Measurements from ENCODE around the gene HS6ST1.

HS6ST1 gene

GRCh38 chr2:128298846-128299507 is 19.7 kb downstream of the HS6ST1 start:
- no peak for DNase-seq (ENCODE audit: low read depth)

GRCh38 chr2:128298286-128298685 is 20.4 kb downstream of the HS6ST1 start:
- no peak for DNase-seq (ENCODE audit: low read depth)

DNA sequence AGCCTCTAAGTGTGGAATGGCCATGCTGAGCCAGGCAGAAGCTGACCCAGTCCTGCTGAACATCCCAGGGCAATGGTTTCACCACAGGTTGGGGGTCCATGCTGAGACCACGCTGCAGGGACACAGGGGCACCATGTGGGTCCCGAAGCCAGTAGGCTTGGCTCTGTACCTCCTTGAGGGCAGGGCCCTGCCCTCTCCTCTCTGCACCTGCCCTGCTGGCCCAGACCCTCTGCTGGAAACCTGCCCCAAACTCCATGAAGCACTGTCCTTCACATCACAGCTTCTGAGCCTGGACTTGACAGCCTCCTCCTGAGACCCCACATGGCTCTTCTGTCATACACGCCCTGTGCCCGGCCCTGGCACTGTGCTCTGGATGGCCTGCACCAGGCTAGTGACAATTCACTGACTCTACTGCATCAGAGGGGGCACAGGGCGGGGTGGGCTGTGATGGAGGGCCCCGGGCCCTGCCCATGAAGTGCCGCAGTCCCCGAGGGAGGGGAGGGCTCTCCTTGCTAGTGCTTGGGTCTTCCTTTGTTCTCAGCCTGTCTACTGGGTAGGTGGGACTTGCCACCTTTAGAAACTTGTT is 24.7 kb downstream of the HS6ST1 start:
- DNase-seq (ENCODE audit: low read depth): no peak

DNA sequence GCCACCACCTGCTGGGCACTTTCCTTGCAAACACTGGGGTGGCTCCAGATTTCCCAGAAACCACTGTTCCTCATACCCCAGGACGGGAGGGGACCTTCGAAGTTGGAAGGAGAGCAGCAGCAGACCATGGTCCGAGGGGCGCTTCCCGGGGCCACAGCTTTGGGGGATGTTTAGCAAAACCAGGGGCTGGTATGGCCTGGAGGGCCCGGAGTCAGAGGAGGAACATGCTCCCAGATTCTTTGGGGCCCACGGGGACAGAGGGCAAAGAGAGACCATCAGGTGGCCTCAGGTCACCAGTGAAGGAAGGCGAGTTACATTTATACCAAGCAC is 25.3 kb downstream of the HS6ST1 start:
- DNase-seq (ENCODE audit: low read depth): no peak

DNA sequence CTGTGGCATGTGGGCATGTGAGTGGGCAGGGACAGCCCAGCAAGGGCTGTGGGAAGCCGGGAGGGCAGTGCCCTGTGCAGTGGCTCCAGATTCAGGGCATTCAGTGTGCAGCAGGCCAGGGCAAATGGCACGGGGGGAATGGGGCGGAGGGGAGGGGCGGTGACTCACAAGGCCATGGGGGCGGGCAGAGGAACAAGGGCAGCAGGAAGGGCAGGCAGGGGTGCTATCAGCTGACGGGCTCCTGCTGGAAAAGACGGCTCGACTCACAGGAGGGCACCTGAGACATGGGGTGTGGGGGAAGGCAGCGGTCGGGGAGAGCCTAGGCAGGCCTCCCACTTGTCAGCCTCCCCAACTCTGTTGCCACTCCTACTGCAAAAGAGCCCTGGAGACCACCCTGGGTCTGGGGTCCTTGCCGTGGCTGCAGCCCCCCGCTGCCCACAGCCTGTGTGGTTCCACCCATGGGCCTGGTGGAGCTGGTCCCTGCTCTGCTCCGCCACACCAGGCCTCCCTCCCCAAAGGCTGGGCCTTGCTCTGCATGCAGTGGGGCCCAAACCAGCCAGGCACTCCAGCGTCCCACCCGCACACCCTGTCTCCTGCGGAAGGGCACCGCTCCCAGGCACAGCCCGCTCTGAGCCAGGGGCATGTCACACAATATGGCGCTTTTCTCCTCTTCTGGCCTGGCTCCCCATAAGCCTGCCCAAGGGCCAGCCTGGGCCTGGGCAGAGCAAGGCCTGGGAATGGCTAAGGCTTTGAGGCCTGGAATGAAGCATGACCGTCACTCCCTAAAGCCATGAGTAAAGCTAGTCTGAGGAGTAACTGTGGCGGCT is 25.9 kb downstream of the HS6ST1 start:
- no peak for DNase-seq (ENCODE audit: low read depth)

GRCh38 chr2:128291844-128292598 is 26.6 kb downstream of the HS6ST1 start:
- no peak for DNase-seq (ENCODE audit: low read depth)

DNA sequence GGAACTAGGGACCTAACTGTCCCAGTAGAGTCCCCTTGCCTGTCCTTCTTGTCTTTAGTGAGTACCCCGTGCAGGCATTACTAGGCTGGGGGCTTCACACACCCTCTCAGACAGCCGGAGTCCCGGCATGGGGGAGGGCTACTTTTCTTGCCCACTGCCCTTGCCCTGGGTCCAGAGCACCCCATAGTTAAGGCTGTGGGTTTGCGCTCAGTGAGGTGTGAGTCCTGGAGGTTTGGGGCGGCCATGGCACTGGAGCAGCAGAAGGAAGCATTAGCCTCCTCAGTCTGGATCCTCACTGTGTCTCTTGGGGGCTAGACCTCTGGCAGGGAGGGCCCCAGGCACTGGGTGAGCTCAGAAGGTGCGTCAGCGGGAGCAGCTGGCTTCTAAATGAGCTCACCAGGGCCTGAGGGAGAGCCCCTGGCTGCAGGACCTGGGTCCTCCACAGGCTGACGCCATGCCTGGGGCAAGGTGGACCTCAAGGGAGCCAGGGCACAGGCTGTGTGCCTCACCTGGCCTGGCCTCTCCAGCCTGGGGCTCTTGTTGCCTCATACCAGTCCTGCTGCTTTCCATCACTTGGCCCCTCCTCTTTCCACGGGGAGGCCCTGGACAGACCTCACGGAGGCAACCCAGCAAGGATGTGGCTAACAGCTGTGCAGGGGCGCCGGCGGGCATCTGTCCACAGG is 27.4 kb downstream of the HS6ST1 start:
- DNase-seq (ENCODE audit: low read depth): no peak

- DNase-seq (ENCODE audit: low read depth): no peak
Observed at GRCh38 chr2:128290356-128290755, 28.3 kb downstream of the HS6ST1 start.

- no peak for DNase-seq (ENCODE audit: low read depth)
Observed at GRCh38 chr2:128289439-128289838, 29.2 kb downstream of the HS6ST1 start.

- no peak for DNase-seq (ENCODE audit: low read depth)
Observed at GRCh38 chr2:128288781-128289180, 29.9 kb downstream of the HS6ST1 start.

DNA sequence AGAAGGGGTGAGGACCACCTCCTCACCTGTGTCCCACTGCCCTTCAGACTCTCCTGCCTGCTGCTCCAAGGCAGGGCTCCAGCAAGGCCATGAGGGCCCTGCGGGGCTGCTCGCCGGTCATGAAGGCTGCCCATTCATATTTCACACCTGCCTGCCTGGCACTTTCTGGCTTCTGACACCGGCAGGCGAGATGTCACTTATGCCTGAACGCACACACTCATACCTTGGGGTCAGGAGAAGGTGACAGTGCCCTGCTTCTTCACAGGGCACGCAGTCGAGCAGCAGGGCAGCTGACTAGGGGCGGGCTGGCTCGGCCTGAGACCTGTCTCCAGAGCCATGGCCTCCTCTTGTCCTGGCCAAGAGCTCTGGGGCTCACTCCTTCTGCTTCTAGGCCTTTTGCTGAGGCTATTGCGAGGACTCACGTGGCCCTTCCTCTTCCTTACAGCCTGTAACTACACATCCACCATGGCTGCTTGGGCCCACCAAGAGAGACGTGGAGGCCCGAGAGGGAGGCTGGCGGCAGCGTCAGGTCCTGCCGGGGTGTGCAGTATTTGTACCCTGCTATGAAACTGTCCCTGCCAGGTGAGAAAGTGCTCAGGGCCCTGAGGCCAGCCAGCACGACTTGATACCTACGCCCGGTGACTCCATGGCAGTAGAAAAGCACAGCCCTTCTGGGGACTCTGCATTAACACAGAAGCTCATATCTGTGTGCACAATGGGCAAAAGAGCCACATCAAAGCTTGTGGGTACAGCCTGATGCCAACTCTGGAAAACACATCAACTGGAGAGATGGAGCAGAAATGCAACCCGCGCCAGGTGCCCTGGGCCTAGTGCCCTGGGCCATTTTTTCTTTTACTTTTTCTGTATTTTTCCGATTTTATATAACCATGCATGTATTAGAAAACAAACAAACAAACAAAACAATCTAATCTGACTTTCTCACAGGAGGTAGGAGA is 30.6 kb downstream of the HS6ST1 start:
- no peak for DNase-seq (ENCODE audit: low read depth)

GRCh38 chr2:128286905-128287779 is 31.5 kb downstream of the HS6ST1 start:
- DNase-seq (ENCODE audit: low read depth): no peak

DNA sequence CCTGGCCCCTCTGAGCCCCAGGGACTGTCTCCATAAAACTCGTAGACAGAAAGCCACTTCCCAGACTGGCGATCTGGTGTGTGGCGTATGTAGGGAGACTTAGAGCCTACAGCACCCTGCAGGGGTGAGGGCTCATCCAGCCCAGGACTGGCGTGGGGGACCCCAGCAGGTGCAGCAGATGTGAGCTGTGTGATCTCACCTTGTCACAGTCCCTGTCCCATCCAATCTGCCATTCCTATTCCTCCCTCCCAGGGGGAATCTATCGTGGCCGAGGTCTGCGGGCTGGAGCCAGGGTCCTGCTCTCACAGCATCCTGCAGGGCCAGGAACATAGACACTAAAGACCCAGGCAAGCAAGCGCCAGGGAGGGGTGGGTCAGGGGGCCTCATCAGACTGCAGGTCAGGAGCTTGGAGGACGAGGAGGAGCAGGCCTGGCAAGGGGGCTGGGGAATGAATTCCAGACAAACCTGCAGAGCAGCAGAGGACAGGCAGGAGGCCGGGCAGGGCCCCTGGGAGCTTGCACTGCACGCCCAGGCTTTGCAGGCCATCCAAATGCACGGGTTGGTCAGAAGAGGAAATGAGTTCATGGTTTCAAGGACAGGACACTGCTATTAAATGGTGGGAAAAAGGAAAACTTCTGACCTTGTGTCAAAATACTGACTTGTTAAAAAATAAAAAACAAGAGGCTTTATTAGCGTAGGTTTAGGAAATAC is 32.5 kb downstream of the HS6ST1 start:
- no peak for DNase-seq (ENCODE audit: low read depth)

GRCh38 chr2:128285329-128285931 is 33.2 kb downstream of the HS6ST1 start:
- DNase-seq (ENCODE audit: low read depth): no peak

DNA sequence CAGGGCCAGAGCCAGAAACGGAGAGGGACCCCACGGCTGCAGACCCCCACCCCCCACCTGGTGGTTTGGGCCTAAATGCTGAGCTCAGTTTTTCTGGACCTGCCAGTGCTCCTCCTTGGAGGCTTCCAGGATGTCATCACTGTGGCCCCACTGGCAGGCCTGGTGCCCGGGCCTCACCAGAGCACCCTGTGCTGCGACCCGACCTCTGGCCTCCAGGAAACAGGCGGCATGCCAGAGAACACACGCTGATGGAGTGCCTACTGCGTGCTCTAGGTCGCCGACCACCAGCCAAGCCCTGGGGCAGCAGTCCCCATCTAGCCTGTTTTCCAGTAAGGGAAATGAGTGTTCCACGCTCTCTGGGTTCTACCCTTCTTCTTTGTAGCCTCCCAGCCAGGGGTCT is 33.8 kb downstream of the HS6ST1 start:
- no peak for DNase-seq (ENCODE audit: low read depth)

DNA sequence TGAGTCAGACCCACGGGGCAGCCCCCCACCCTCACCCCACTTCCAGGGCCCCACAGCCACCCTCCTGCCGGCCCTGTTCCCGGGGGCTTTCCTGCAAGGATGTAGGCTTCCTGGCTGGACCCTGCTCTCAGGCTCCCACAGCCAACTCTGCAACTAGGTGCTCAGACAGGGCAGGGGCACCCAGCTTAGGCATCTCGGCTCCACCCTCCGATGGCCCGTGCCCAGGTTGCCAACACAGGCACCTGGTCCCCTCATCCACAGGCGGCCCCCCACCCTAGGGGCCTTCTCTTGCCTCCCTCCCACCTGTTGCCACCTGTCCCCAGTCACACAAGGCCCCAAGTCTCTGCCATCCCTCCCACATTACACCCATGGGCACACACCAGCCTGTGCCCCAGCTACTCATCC is 34.6 kb downstream of the HS6ST1 start:
- DNase-seq (ENCODE audit: low read depth): no peak

DNA sequence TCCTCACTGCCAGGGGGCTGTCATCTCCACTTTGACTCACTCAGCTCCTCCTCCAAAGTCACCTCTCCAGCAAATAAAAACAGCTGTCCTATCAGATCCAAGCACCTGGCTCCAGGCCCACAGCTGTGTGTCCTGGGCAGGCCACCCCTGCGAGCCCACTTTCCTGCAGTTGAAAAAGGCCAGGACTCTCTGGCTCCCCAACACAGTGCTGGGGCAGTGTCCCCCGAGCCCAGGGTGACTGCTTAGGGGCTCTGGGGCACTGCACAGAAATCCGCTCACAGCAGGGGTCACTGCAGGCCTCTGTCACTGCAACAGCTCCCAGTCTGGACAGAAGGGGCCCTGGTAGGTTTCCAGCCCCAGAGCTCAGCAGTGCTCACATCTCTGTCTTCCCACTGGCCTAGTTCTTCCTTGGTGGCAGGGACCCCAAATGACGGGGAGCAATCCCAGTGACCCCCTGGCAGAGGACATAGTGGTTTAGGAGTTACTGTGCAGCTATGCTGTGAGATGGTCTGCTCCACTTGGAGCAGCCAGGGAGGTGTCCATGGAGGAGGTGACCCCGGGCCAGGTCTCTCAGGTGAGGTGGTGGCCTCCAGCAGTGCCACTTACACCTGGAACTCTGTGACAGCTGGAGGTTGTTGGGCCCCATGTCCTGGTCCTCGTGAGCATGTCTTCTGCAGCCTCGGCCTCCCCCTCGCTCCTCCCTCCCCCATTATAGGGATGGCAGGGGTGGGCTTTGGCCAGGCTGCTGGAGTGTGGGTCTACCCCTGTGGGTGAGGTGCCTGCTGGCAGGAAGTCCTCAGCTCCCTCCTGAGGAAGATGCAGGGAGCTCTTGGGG is 35.5 kb downstream of the HS6ST1 start:
- DNase-seq (ENCODE audit: low read depth): no peak
